ENCODE data around the gene ITGAL.
"Not testable (repeated sequence)": the region's sequence is repeated elsewhere in the genome, so short reads cannot be mapped to it uniquely, and the experiment has no call there.

The ITGAL gene

DNA sequence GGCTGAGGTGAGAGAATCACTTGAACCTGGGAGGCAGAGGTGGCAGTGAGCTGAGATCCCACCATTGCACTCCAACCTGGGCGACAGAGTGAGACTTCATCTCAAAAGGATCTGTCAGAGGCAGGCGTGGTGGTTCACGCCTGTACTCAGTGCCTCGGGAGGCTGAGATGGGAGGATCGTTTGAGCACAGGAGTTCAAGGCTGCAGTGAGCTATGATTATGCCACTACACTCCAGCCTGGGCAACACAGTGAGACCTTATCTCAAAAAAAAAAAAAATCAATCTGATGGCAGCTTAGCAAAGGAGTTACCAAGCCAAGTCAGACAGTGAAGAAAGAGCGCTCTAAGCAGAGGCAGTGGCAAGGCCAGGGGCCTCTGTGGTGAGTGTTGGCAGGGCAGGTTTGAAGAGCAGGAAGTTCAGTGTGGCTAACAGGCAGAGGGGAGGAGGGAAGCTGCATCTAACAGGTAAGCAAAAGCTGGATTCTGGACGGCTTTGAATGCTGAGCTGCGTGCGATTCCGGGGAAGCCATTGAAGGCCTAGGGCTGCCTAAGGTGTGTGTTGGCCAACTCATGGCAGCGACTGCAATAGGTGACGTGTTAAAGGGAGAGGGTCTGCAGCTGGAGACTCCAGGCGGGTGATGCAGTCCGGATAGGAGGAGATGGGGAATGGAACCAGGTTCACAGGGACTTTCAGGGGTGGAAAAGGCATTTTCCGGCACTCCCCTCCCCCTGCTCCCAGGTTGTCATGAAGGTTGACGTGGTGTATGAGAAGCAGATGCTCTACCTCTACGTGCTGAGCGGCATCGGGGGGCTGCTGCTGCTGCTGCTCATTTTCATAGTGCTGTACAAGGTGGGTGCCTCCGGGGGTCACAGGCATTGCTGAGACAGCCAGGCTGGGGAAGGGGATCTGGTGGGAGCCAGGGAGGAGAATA lies 46.8 kb downstream of the ITGAL start:
- H3K4me3 ChIP-seq (ENCODE audit: low read depth, low read length) = no peak overlapping the region
- no peak for DNase-seq
- no peaks in the 10 kb centered on the region for H3K4me1 ChIP-seq
- H3K9me3 ChIP-seq = no peaks in the 10 kb centered on the region
- H3K36me3 ChIP-seq = no peaks in the 10 kb centered on the region
- TF ChIP-seq, protein P1, sequence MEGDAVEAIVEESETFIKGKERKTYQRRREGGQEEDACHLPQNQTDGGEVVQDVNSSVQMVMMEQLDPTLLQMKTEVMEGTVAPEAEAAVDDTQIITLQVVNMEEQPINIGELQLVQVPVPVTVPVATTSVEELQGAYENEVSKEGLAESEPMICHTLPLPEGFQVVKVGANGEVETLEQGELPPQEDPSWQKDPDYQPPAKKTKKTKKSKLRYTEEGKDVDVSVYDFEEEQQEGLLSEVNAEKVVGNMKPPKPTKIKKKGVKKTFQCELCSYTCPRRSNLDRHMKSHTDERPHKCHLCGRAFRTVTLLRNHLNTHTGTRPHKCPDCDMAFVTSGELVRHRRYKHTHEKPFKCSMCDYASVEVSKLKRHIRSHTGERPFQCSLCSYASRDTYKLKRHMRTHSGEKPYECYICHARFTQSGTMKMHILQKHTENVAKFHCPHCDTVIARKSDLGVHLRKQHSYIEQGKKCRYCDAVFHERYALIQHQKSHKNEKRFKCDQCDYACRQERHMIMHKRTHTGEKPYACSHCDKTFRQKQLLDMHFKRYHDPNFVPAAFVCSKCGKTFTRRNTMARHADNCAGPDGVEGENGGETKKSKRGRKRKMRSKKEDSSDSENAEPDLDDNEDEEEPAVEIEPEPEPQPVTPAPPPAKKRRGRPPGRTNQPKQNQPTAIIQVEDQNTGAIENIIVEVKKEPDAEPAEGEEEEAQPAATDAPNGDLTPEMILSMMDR (IDR thresholded peaks at IDR 0.05; ENCODE audit: low read depth, low read length) = no peak
- no peaks in the 10 kb centered on the region for H3K27me3 ChIP-seq

GRCh38 chr16:30521476-30521872 lies 48.9 kb downstream of the ITGAL start:
- DNase-seq = no peak
- TF ChIP-seq, protein P1 (IDR thresholded peaks at IDR 0.05; ENCODE audit: low read depth, low read length) = no peak
- Histone ChIP-seq H3K4me1 (no peaks in the 10 kb centered on the region), H3K27me3 (no peaks in the 10 kb centered on the region), H3K4me3 (ENCODE audit: low read depth, low read length) (no peak overlapping the region), H3K36me3 (peaks cover 7% of the 10 kb centered on the region), H3K9me3 (no peaks in the 10 kb centered on the region)

DNA sequence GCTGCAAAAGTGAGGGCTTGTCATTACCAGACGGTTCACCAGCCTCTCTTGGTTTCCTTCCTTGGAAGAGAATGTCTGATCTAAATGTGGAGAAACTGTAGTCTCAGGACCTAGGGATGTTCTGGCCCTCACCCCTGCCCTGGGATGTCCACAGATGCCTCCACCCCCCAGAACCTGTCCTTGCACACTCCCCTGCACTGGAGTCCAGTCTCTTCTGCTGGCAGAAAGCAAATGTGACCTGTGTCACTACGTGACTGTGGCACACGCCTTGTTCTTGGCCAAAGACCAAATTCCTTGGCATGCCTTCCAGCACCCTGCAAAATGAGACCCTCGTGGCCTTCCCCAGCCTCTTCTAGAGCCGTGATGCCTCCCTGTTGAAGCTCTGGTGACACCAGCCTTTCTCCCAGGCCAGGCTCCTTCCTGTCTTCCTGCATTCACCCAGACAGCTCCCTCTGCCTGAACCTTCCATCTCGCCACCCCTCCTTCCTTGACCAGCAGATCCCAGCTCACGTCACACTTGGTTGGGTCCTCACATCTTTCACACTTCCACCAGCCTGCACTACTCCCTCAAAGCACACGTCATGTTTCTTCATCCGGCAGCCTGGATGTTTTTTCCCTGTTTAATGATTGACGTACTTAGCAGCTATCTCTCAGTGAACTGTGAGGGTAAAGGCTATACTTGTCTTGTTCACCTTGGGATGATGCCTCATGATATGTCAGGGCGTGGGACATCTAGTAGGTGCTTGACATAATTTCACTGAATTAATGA lies 49.5 kb downstream of the ITGAL start:
- DNase-seq = no peak
- no peaks in the 10 kb centered on the region for H3K4me1 ChIP-seq
- no peaks in the 10 kb centered on the region for H3K9me3 ChIP-seq
- TF ChIP-seq, protein P1 (IDR thresholded peaks at IDR 0.05; ENCODE audit: low read depth, low read length) = no peak
- no peaks in the 10 kb centered on the region for H3K27me3 ChIP-seq
- H3K4me3 ChIP-seq (ENCODE audit: low read depth, low read length) = no peak overlapping the region
- peaks cover 7% of the 10 kb centered on the region for H3K36me3 ChIP-seq

DNA sequence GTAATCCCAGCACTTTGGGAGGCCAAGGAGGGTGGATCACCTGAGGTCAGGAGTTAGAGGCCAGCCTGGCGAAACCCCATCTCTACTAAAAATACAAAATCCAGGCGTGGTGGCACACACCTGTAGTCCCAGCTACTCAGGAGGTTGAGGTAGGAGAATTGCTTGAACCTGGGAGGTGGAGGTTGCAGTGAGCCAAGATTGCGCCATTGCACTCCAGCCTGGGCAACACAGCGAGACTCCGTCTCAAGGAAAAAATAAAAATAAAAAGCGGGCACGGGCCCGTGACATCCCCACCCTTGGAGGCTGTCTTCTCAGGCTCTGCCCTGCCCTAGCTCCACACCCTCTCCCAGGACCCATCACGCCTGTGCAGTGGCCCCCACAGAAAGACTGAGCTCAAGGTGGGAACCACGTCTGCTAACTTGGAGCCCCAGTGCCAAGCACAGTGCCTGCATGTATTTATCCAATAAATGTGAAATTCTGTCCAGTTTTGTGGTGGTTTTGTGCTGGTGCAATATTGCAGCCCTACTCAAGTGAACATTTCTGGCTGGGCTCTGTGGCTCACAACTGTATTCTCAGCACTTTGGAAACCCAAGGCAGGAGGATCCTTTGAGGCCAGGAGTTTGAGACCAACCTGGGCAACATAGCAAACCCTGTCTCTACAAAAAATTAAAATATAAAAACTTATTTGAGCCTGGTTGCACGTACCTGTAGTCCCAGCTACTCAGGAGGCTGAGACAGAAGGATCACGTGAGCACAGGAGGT lies 50.3 kb downstream of the ITGAL start:
- not testable (repeated sequence) for H3K9me3 ChIP-seq; H3K4me1 ChIP-seq; DNase-seq; H3K36me3 ChIP-seq; H3K4me3 ChIP-seq (ENCODE audit: low read depth, low read length); H3K27me3 ChIP-seq

- H3K4me3 ChIP-seq (ENCODE audit: low read depth, low read length) = no peak overlapping the region
- no peaks in the 10 kb centered on the region for H3K27me3 ChIP-seq
- peaks cover 7% of the 10 kb centered on the region for H3K36me3 ChIP-seq
- no peak for DNase-seq
- H3K9me3 ChIP-seq = no peaks in the 10 kb centered on the region
- TF ChIP-seq, protein P1 (IDR thresholded peaks at IDR 0.05; ENCODE audit: low read depth, low read length) = no peak
- peaks cover 3% of the 10 kb centered on the region for H3K4me1 ChIP-seq
Observed at GRCh38 chr16:30523768-30524574, 51.4 kb downstream of the ITGAL start.
